ENCODE measurements around the gene TENM3.

The TENM3 gene

GRCh38 chr4:182426901-182427300, 183.7 kb downstream of the TENM3 start:
- H3K27ac ChIP-seq (ENCODE audit: insufficient read depth, low read length, poor library complexity, severe bottlenecking), result no peak overlapping the region
- no peaks in the 10 kb centered on the region for H3K4me1 ChIP-seq (ENCODE audit: control insufficient read depth, insufficient read depth, low read length, poor library complexity, severe bottlenecking)
- no peaks in the 10 kb centered on the region for H3K36me3 ChIP-seq (ENCODE audit: control insufficient read depth, insufficient read depth, low read length)
- H3K9me3 ChIP-seq (ENCODE audit: control insufficient read depth, low read length), result no peaks in the 10 kb centered on the region
- no peak overlapping the region for H3K4me3 ChIP-seq (ENCODE audit: insufficient read depth, low read depth, low read length, poor library complexity, severe bottlenecking)
- DNase-seq, result no peak
- no peaks in the 10 kb centered on the region for H3K27me3 ChIP-seq (replicated peaks; ENCODE audit: control insufficient read depth, insufficient read depth, low read length, poor library complexity, severe bottlenecking)

- Histone ChIP-seq H3K4me1 (ENCODE audit: control insufficient read depth, insufficient read depth, low read length, poor library complexity, severe bottlenecking) (no peaks in the 10 kb centered on the region), H3K36me3 (ENCODE audit: control insufficient read depth, insufficient read depth, low read length) (no peaks in the 10 kb centered on the region), H3K27me3 (replicated peaks; ENCODE audit: control insufficient read depth, insufficient read depth, low read length, poor library complexity, severe bottlenecking) (no peaks in the 10 kb centered on the region), H3K9me3 (ENCODE audit: control insufficient read depth, low read length) (no peaks in the 10 kb centered on the region), H3K4me3 (ENCODE audit: insufficient read depth, low read depth, low read length, poor library complexity, severe bottlenecking) (no peak overlapping the region), H3K27ac (ENCODE audit: insufficient read depth, low read length, poor library complexity, severe bottlenecking) (no peak overlapping the region)
- no peak for DNase-seq
Observed at GRCh38 chr4:182427554-182427953, 184.4 kb downstream of the TENM3 start.

DNA sequence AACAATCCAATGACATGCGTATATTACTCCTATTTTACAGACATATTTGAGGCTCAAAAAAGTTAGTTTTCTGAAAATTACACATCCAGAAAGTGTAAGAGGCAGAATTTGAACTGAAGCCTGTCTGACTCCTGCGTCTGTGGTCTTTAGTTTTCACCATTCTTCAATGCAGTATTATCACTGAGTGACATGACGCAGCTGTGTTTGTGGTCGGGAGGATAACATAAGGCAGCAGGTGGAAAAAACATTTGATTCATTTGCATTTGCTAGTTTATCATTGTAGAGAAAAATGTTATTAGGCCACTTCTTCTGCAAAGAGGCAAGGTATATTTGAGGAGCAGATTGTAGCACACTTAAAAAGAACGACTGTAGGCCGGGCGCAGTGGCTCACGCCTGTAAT, 186.7 kb downstream of the TENM3 start:
- Histone ChIP-seq H3K27ac (ENCODE audit: insufficient read depth, low read length, poor library complexity, severe bottlenecking) (no peak overlapping the region), H3K4me1 (ENCODE audit: control insufficient read depth, insufficient read depth, low read length, poor library complexity, severe bottlenecking) (no peaks in the 10 kb centered on the region), H3K27me3 (replicated peaks; ENCODE audit: control insufficient read depth, insufficient read depth, low read length, poor library complexity, severe bottlenecking) (no peaks in the 10 kb centered on the region), H3K4me3 (ENCODE audit: insufficient read depth, low read depth, low read length, poor library complexity, severe bottlenecking) (no peak overlapping the region), H3K9me3 (ENCODE audit: control insufficient read depth, low read length) (no peaks in the 10 kb centered on the region), H3K36me3 (ENCODE audit: control insufficient read depth, insufficient read depth, low read length) (no peaks in the 10 kb centered on the region)
- no peak for DNase-seq

- H3K27ac ChIP-seq (ENCODE audit: insufficient read depth, low read length, poor library complexity, severe bottlenecking), result no peak overlapping the region
- H3K4me1 ChIP-seq (ENCODE audit: control insufficient read depth, insufficient read depth, low read length, poor library complexity, severe bottlenecking), result no peaks in the 10 kb centered on the region
- no peaks in the 10 kb centered on the region for H3K27me3 ChIP-seq (replicated peaks; ENCODE audit: control insufficient read depth, insufficient read depth, low read length, poor library complexity, severe bottlenecking)
- DNase-seq, result no peak
- no peak overlapping the region for H3K4me3 ChIP-seq (ENCODE audit: insufficient read depth, low read depth, low read length, poor library complexity, severe bottlenecking)
- H3K36me3 ChIP-seq (ENCODE audit: control insufficient read depth, insufficient read depth, low read length), result no peaks in the 10 kb centered on the region
- H3K9me3 ChIP-seq (ENCODE audit: control insufficient read depth, low read length), result no peaks in the 10 kb centered on the region
Observed at GRCh38 chr4:182432819-182433218, 189.6 kb downstream of the TENM3 start.

GRCh38 chr4:182434720-182435119, 191.5 kb downstream of the TENM3 start:
- Histone ChIP-seq H3K27me3 (replicated peaks; ENCODE audit: control insufficient read depth, insufficient read depth, low read length, poor library complexity, severe bottlenecking) (no peaks in the 10 kb centered on the region), H3K4me3 (ENCODE audit: insufficient read depth, low read depth, low read length, poor library complexity, severe bottlenecking) (no peak overlapping the region), H3K27ac (ENCODE audit: insufficient read depth, low read length, poor library complexity, severe bottlenecking) (no peak overlapping the region), H3K9me3 (ENCODE audit: control insufficient read depth, low read length) (no peaks in the 10 kb centered on the region), H3K36me3 (ENCODE audit: control insufficient read depth, insufficient read depth, low read length) (no peaks in the 10 kb centered on the region), H3K4me1 (ENCODE audit: control insufficient read depth, insufficient read depth, low read length, poor library complexity, severe bottlenecking) (no peaks in the 10 kb centered on the region)
- no peak for DNase-seq

DNA sequence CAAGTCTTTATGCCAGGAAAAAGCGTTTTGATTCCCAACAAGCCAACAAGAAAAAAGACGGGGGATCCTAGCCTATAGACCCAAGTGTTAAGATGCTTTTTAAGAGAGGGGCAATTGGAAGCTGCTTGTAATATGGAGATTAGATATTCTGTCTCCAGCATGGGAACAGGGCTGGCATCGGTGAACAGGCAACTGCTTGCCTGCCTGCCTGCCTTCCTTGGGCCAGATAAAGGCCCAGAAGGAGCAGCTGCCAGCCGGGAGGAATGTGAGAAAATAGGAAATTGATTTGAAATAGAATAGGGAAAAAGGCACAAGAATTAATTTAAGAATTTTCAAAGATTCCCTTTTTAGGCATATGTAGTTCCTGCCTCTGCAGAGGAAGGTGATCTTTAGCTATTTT, 192.2 kb downstream of the TENM3 start:
- H3K4me1 ChIP-seq (ENCODE audit: control insufficient read depth, insufficient read depth, low read length, poor library complexity, severe bottlenecking), result no peaks in the 10 kb centered on the region
- DNase-seq, result no peak

GRCh38 chr4:182443070-182443469, 199.9 kb downstream of the TENM3 start:
- Histone ChIP-seq H3K4me1 (ENCODE audit: control insufficient read depth, insufficient read depth, low read length, poor library complexity, severe bottlenecking) (no peaks in the 10 kb centered on the region), H3K27ac (ENCODE audit: insufficient read depth, low read length, poor library complexity, severe bottlenecking) (no peak overlapping the region), H3K36me3 (ENCODE audit: control insufficient read depth, insufficient read depth, low read length) (no peaks in the 10 kb centered on the region), H3K9me3 (ENCODE audit: control insufficient read depth, low read length) (no peaks in the 10 kb centered on the region), H3K4me3 (ENCODE audit: insufficient read depth, low read depth, low read length, poor library complexity, severe bottlenecking) (no peak overlapping the region), H3K27me3 (replicated peaks; ENCODE audit: control insufficient read depth, insufficient read depth, low read length, poor library complexity, severe bottlenecking) (peaks cover 7% of the 10 kb centered on the region)
- no peak for DNase-seq

More for the DNA sequence above, 192.2 kb downstream of the TENM3 start:
- Histone ChIP-seq H3K36me3 (ENCODE audit: control insufficient read depth, insufficient read depth, low read length) (no peaks in the 10 kb centered on the region), H3K4me3 (ENCODE audit: insufficient read depth, low read depth, low read length, poor library complexity, severe bottlenecking) (no peak overlapping the region), H3K27ac (ENCODE audit: insufficient read depth, low read length, poor library complexity, severe bottlenecking) (no peak overlapping the region), H3K9me3 (ENCODE audit: control insufficient read depth, low read length) (no peaks in the 10 kb centered on the region), H3K27me3 (replicated peaks; ENCODE audit: control insufficient read depth, insufficient read depth, low read length, poor library complexity, severe bottlenecking) (no peaks in the 10 kb centered on the region)

DNA sequence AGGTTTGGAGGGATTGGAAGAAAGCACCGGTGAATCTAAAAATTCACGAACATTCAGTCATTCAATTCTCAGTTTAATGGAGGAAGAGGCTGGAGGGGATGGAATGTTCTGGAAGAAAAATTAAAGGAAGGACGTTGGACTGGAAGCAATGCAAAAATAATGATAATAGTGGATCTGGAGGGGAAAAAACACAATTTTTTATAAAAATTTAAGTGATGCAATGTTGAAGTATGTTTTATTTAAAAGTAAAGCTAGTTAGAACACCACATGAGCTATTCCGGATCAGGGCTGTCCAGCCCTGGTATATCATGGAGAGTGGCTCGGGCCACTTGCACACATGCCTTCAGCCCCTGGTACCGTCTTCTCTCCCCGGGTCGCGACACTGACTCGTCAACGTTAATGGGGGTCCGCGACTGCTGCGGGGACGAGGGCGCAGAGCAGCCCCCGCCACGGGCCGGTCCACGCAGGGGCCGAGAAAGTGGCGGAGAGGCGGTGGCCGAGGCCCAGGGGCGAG, 204.6 kb downstream of the TENM3 start:
- no peak for DNase-seq
- no peak overlapping the region for H3K27ac ChIP-seq (ENCODE audit: insufficient read depth, low read length, poor library complexity, severe bottlenecking)
- H3K4me3 ChIP-seq (ENCODE audit: insufficient read depth, low read depth, low read length, poor library complexity, severe bottlenecking), result no peak overlapping the region

GRCh38 chr4:182448281-182449151, 205.3 kb downstream of the TENM3 start:
- Histone ChIP-seq H3K36me3 (ENCODE audit: control insufficient read depth, insufficient read depth, low read length) (no peaks in the 10 kb centered on the region), H3K27ac (ENCODE audit: insufficient read depth, low read length, poor library complexity, severe bottlenecking) (no peak overlapping the region), H3K4me1 (ENCODE audit: control insufficient read depth, insufficient read depth, low read length, poor library complexity, severe bottlenecking) (peaks cover 9% of the 10 kb centered on the region), H3K4me3 (ENCODE audit: insufficient read depth, low read depth, low read length, poor library complexity, severe bottlenecking) (peak overlapping the region; percentile 25), H3K9me3 (ENCODE audit: control insufficient read depth, low read length) (no peaks in the 10 kb centered on the region), H3K27me3 (replicated peaks; ENCODE audit: control insufficient read depth, insufficient read depth, low read length, poor library complexity, severe bottlenecking) (peaks cover 22% of the 10 kb centered on the region)
- no peak for DNase-seq

More for the DNA sequence above, 204.6 kb downstream of the TENM3 start:
- no peaks in the 10 kb centered on the region for H3K36me3 ChIP-seq (ENCODE audit: control insufficient read depth, insufficient read depth, low read length)
- H3K27me3 ChIP-seq (replicated peaks; ENCODE audit: control insufficient read depth, insufficient read depth, low read length, poor library complexity, severe bottlenecking), result peaks cover 22% of the 10 kb centered on the region
- peaks cover 9% of the 10 kb centered on the region for H3K4me1 ChIP-seq (ENCODE audit: control insufficient read depth, insufficient read depth, low read length, poor library complexity, severe bottlenecking)
- no peaks in the 10 kb centered on the region for H3K9me3 ChIP-seq (ENCODE audit: control insufficient read depth, low read length)

GRCh38 chr4:182449186-182449929, 206.2 kb downstream of the TENM3 start:
- Histone ChIP-seq H3K4me1 (ENCODE audit: control insufficient read depth, insufficient read depth, low read length, poor library complexity, severe bottlenecking) (peaks cover 9% of the 10 kb centered on the region), H3K36me3 (ENCODE audit: control insufficient read depth, insufficient read depth, low read length) (no peaks in the 10 kb centered on the region), H3K9me3 (ENCODE audit: control insufficient read depth, low read length) (no peaks in the 10 kb centered on the region), H3K27me3 (replicated peaks; ENCODE audit: control insufficient read depth, insufficient read depth, low read length, poor library complexity, severe bottlenecking) (peaks cover 22% of the 10 kb centered on the region), H3K27ac (ENCODE audit: insufficient read depth, low read length, poor library complexity, severe bottlenecking) (no peak overlapping the region), H3K4me3 (ENCODE audit: insufficient read depth, low read depth, low read length, poor library complexity, severe bottlenecking) (peak overlapping the region; percentile 32)
- DNase-seq, result no peak

All from effector memory CD4-positive, alpha-beta T cell (primary cell).